WERI-Rb-1 (cell line): ENCODE data around the gene WHRN.

Source experiments
- DNase-seq: peaks from one replicate; pipeline ENCODE4 v3.0.0-alpha.2; 2020
- H3K27ac ChIP-seq: fragments of 250-450 bp; sonication (Bioruptor Pico); 2 replicates; pipeline ENCODE4 v1.5.1; 2020; ENCODE audit warnings: mild to moderate bottlenecking, moderate library complexity
- H3K27me3 ChIP-seq: fragments of 250-450 bp; sonication (Bioruptor Pico); 2 replicates; pipeline ENCODE4 v1.5.1; 2021; ENCODE audit warnings: mild to moderate bottlenecking, low read depth, moderate library complexity; ENCODE audit not compliant: insufficient read depth, severe bottlenecking
- H3K36me3 ChIP-seq: fragments of 250-450 bp; sonication (Bioruptor Pico); 2 replicates; pipeline ENCODE4 v1.5.1; 2020; ENCODE audit warnings: mild to moderate bottlenecking, moderate library complexity
- H3K4me3 ChIP-seq: 2 replicates; pipeline ENCODE4 v1.5.1; 2011; ENCODE audit warnings: low read depth, mild to moderate bottlenecking, control low read depth, low read length
- H3K9me3 ChIP-seq: fragments of 250-450 bp; sonication (Bioruptor Pico); 2 replicates; pipeline ENCODE4 v1.5.1; 2021; ENCODE audit warnings: mild to moderate bottlenecking, moderate library complexity; ENCODE audit not compliant: severe bottlenecking
- TF ChIP-seq, protein P1 (sequence below): IDR thresholded peaks from 2 replicates; pipeline ENCODE4 v1.5.1; 2011; ENCODE audit warnings: low read depth, mild to moderate bottlenecking, control low read depth, inconsistent platforms, low read length

The WHRN gene

GRCh38 chr9:114452219-114453165 is 52.8 kb downstream of the WHRN start:
- Histone ChIP-seq H3K4me3 (no peak overlapping the region), H3K36me3 (no peaks in the 10 kb centered on the region), H3K27me3 (no peaks in the 10 kb centered on the region), H3K27ac (no peak overlapping the region), H3K9me3 (peaks cover 4% of the 10 kb centered on the region)
- no peak for DNase-seq
- TF ChIP-seq, protein P1, sequence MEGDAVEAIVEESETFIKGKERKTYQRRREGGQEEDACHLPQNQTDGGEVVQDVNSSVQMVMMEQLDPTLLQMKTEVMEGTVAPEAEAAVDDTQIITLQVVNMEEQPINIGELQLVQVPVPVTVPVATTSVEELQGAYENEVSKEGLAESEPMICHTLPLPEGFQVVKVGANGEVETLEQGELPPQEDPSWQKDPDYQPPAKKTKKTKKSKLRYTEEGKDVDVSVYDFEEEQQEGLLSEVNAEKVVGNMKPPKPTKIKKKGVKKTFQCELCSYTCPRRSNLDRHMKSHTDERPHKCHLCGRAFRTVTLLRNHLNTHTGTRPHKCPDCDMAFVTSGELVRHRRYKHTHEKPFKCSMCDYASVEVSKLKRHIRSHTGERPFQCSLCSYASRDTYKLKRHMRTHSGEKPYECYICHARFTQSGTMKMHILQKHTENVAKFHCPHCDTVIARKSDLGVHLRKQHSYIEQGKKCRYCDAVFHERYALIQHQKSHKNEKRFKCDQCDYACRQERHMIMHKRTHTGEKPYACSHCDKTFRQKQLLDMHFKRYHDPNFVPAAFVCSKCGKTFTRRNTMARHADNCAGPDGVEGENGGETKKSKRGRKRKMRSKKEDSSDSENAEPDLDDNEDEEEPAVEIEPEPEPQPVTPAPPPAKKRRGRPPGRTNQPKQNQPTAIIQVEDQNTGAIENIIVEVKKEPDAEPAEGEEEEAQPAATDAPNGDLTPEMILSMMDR, result no peak

DNA sequence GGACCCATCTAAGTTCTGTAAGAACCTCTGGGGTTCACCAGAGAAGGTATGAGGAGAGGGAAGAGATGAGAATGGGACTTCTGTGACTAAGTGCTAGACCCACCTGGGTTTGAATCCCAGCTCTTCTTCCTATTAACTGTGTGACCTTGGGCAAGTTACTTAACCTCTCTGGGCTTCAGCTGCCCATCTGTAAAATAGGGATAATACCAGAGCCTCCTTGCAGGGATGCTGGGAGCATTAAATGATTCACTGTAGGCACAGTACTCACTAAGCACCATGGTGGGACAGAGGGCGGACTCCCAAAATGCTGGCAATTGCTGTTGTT is 53.6 kb downstream of the WHRN start:
- H3K4me3 ChIP-seq, result no peak overlapping the region
- peaks cover 4% of the 10 kb centered on the region for H3K9me3 ChIP-seq
- no peak overlapping the region for H3K27ac ChIP-seq
- no peaks in the 10 kb centered on the region for H3K36me3 ChIP-seq
- H3K27me3 ChIP-seq, result no peaks in the 10 kb centered on the region
- no peak for DNase-seq
- TF ChIP-seq, protein P1, result no peak

DNA sequence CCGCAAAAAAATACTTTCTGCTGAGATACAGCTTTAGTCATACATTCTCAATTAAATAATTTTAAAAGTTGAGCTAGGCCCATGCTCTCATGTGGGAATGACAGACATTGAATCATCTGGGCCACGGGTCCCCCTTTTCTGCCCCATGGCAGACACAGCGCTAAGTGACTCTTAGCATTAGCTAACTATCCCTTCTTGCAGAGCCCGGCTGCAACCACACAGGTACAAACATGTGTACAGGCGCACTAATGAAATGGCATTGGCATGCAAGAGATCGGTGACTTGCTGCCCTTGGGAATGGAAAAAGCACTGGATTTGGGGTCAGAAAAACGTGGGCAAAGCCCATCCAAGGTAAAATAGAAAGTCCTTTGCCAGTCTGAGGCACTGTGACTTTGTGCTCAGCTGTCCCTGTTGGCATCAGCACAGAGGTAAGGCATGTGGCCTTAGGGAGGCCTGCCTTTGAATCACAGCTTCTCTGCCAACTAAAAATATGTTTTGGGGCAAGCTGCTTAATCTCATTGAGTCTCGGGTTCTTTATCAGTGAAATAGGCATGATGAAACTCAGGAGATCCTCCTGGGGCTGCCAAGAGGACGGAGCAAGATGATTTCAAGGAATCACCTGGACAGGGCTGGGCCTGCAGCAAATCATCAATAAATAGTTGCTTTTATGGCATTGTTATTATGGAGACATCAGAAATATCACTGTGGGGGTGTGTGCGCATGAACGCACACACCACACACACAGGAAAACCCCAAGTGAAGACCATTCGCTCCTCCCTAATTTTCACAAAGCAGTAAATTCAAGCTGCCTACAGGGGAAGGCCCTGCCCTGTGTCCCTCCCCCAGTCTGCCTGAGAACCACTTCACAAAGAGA is 54.2 kb downstream of the WHRN start:
- Histone ChIP-seq H3K4me3 (no peak overlapping the region), H3K36me3 (no peaks in the 10 kb centered on the region), H3K9me3 (peaks cover 4% of the 10 kb centered on the region), H3K27ac (no peak overlapping the region), H3K27me3 (no peaks in the 10 kb centered on the region)
- TF ChIP-seq, protein P1, result no peak
- no peak for DNase-seq

DNA sequence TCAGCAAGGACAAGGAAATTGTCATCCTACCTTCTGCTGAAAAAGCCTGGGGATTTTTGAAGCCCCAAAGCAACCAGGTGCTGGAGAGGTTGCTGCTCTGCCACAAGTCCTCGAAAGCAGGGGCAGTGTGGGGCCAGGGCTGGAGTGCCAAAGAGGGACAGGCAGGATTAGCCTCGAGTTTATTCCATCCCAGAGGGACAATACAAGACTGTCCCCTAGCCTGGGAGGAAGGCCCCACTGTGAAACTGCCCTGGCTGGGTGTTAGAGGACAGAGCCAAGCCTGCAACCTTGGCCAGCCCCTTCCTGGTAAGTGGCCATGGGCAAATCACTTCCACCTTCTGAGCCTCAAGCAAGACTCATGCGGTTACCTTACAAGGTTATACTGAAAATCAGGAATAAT is 55.1 kb downstream of the WHRN start:
- H3K27me3 ChIP-seq, result no peaks in the 10 kb centered on the region
- TF ChIP-seq, protein P1, result no peak
- no peak overlapping the region for H3K4me3 ChIP-seq
- no peaks in the 10 kb centered on the region for H3K36me3 ChIP-seq
- peaks cover 4% of the 10 kb centered on the region for H3K9me3 ChIP-seq
- H3K27ac ChIP-seq, result no peak overlapping the region
- DNase-seq, result no peak

- Histone ChIP-seq H3K27me3 (no peaks in the 10 kb centered on the region), H3K4me3 (no peak overlapping the region), H3K36me3 (no peaks in the 10 kb centered on the region), H3K9me3 (peaks cover 4% of the 10 kb centered on the region), H3K27ac (no peak overlapping the region)
- DNase-seq, result no peak
- TF ChIP-seq, protein P1, result no peak
Observed at GRCh38 chr9:114449236-114449635, 56.0 kb downstream of the WHRN start.
